ENCODE data around the gene RHBDL2. TPM values are rescaled to one million over a fixed set of nuclear protein-coding genes. Genes with fewer than 3 reads are reported as not detected.
"Not testable (repeated sequence)": the region's sequence is repeated elsewhere in the genome, so short reads cannot be mapped to it uniquely, and the experiment has no call there.

The RHBDL2 gene
- total RNA-seq, 1 experiment from 2014 or later, result 0.29 TPM

DNA sequence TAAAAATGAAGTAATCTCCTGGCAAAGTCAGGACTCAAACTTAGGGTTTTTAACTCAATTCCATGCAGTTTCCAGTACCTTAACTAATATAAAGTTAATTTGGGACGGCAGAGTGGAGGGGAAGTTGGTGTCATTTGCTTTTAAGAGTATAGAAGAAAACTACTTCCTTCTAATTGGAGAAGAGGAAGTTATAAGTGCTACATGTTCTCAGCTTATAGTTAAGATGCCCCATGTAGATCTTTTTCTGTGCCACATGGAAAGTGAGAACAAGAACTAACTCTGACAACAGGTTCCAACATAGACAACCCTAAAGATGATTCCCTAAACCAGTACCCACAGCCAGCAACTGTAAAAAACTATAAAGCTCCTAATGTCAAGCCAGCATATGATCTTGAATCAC is 93.6 kb downstream of the RHBDL2 start:
- no peaks in the 10 kb centered on the region for H3K4me1 ChIP-seq (replicated peaks)
- H3K27ac ChIP-seq, result no peak overlapping the region
- no peak overlapping the region for H3K4me3 ChIP-seq
- DNase-seq (ENCODE audit: low read depth in 1 of 2, low spot score in 2 of 2), result no peak
- no peaks in the 10 kb centered on the region for H3K9me3 ChIP-seq (replicated peaks)
- no peaks in the 10 kb centered on the region for H3K27me3 ChIP-seq (replicated peaks)
- H3K36me3 ChIP-seq, result peaks cover 52% of the 10 kb centered on the region

DNA sequence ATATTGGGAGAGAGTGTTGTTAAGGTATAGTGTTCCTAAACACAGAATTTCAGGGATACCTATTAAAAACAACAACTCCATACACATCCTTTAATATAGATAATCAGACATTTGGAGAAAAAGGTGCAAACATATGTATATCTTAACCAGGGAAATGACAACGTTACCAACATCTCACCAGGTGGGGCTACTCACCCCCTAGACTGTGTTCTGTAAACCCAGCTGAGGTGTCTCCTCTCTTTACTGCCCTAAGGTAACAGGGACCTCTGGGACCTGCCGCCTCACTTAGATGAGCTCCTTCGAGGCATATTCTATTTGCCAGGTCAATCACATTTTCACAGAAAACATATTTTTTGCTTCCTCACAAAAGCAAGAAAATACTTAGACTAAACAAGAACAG is 95.4 kb downstream of the RHBDL2 start:
- Histone ChIP-seq H3K9me3 (replicated peaks) (no peaks in the 10 kb centered on the region), H3K27me3 (replicated peaks) (no peaks in the 10 kb centered on the region), H3K36me3 (peaks cover 57% of the 10 kb centered on the region), H3K4me3 (no peak overlapping the region), H3K4me1 (replicated peaks) (no peaks in the 10 kb centered on the region), H3K27ac (no peak overlapping the region)
- no peak for DNase-seq (ENCODE audit: low read depth in 1 of 2, low spot score in 2 of 2)

DNA sequence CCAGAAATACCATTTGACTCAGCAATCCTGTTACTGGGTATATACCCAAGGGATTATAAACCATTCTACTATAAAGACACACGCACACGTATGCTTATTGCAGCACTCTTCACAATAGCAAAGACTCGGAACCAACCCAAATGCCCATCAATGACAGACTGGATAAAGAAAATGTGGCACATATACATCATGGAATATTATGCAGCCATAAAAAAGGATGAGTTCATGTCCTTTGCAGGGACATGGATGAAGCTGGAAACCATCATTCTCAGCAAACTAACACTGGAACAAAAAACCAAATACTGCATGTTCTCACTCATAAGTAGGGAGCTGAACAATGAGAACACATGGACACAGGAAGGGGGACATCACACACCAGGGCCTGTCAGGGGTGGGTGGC is 96.5 kb downstream of the RHBDL2 start:
- DNase-seq (ENCODE audit: low read depth in 1 of 2, low spot score in 2 of 2); H3K9me3 ChIP-seq (replicated peaks); H3K27ac ChIP-seq; H3K4me1 ChIP-seq (replicated peaks); H3K27me3 ChIP-seq (replicated peaks); H3K4me3 ChIP-seq: not testable (repeated sequence)
- H3K36me3 ChIP-seq, result peaks cover 54% of the 10 kb centered on the region

DNA sequence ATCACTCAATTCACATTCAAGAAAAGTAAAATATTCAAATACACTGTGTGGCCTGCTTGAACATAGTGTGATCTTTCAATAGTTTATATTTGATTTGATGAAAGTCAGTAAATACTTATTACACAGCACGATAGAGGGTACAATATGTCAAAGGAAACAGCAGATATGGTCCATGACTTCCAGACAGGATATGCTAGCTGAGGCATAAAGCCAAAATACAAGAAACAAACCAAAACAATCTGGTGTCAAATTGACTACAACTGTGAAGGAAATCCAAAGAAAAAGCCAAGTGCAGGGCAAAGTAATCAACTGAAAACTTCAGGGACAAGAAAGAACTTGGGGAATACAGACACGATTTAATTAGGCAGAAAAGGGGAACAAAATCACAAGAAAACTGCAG is 101.3 kb downstream of the RHBDL2 start:
- peaks cover 43% of the 10 kb centered on the region for H3K36me3 ChIP-seq
- no peaks in the 10 kb centered on the region for H3K27me3 ChIP-seq (replicated peaks)
- no peaks in the 10 kb centered on the region for H3K9me3 ChIP-seq (replicated peaks)
- no peak overlapping the region for H3K4me3 ChIP-seq
- DNase-seq (ENCODE audit: low read depth in 1 of 2, low spot score in 2 of 2), result no peak
- H3K4me1 ChIP-seq (replicated peaks), result 0 out of 2 replicates have a peak, but pooled peaks cover under 1% of the 10 kb centered on the region
- H3K27ac ChIP-seq, result no peak overlapping the region

DNA sequence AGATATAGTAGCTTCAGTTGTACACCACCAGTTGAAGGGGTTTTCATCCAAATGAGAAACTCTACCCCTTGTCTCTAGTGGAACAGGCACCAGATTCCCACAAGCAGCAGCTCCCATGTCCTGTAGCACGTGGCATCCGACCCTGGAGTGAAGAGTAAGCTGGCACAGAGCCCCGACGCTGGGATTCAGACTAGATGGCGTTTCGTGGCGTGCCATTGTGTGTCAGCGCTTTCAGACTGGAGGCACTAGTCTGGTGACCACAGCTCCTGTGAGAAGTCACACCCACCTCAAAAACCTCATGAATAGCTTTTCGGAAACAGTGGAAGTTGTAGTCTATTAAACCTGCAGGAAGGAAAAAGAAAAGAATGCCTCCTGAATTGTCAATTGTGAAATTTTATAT is 102.3 kb downstream of the RHBDL2 start:
- Histone ChIP-seq H3K4me1 (replicated peaks) (peaks cover 8% of the 10 kb centered on the region; the same call in 1 of the 2 replicates), H3K9me3 (replicated peaks) (no peaks in the 10 kb centered on the region), H3K36me3 (peaks cover 38% of the 10 kb centered on the region), H3K27ac (no peak overlapping the region), H3K4me3 (no peak overlapping the region), H3K27me3 (replicated peaks) (no peaks in the 10 kb centered on the region)
- DNase-seq (ENCODE audit: low read depth in 1 of 2, low spot score in 2 of 2), result no peak

DNA sequence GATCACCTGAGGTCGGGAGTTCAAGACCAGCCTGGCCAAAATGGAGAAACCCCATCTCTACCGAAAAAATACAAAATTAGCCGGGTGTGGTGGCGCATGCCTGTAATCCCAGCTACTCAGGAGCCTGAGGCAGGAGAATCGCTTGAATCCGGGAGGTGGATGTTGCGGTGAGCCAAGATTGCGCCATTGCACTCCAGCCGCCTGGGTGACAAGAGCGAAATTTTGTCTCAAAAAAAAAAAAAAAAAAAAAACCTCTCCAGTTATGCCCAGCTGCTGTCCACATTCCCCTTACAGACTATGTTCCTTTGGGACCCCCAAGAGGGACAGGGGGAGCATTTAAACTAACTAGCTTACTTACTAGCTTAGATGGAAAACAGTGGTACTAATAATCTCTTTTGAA is 105.3 kb downstream of the RHBDL2 start:
- H3K4me1 ChIP-seq (replicated peaks), result peaks cover 10% of the 10 kb centered on the region; the same call in 1 of the 2 replicates
- not testable (repeated sequence) for DNase-seq (ENCODE audit: low read depth in 1 of 2, low spot score in 2 of 2); H3K9me3 ChIP-seq (replicated peaks)

More for the DNA sequence above, 105.3 kb downstream of the RHBDL2 start:
- not testable (repeated sequence) for H3K4me3 ChIP-seq; H3K27me3 ChIP-seq (replicated peaks); H3K27ac ChIP-seq
- peaks cover 23% of the 10 kb centered on the region for H3K36me3 ChIP-seq

Other genes with a start within 250 kb of the RHBDL2 start
- 10.4 and 14.2 TPM in 2 replicates for gene RRAGC, start 82.1 kb downstream of the RHBDL2 start, total RNA-seq (2014; rRNA removed; shearing (Covaris generic))
- 28.9 and 29.8 TPM in 2 replicates for gene MYCBP, start 68.5 kb downstream of the RHBDL2 start, total RNA-seq (2014; rRNA removed; shearing (Covaris generic))
- gene GJA9, start 60.2 kb downstream of the RHBDL2 start, total RNA-seq (2014; rRNA removed; shearing (Covaris generic)), result not detected in 2 replicates
- 54.1 and 70.0 TPM in 2 replicates for gene AKIRIN1, start 49.4 kb upstream of the RHBDL2 start, total RNA-seq (2014; rRNA removed; shearing (Covaris generic))
- gene NDUFS5, start 84.5 kb upstream of the RHBDL2 start, total RNA-seq (2014; rRNA removed; shearing (Covaris generic)), result 540 and 1,133 TPM in 2 replicates

Data from SJSA1 (cell line).